HG03039 (cell line): ENCODE results near the gene SHISAL2A.

Experiments
- ATAC-seq: cut with Tn5 transposase; IDR thresholded peaks from one replicate; pipeline ENCODE4 v1.9.1; 2021; ENCODE audit warnings: mild to moderate bottlenecking, moderate library complexity; ENCODE audit not compliant: unreplicated experiment

The SHISAL2A gene

DNA sequence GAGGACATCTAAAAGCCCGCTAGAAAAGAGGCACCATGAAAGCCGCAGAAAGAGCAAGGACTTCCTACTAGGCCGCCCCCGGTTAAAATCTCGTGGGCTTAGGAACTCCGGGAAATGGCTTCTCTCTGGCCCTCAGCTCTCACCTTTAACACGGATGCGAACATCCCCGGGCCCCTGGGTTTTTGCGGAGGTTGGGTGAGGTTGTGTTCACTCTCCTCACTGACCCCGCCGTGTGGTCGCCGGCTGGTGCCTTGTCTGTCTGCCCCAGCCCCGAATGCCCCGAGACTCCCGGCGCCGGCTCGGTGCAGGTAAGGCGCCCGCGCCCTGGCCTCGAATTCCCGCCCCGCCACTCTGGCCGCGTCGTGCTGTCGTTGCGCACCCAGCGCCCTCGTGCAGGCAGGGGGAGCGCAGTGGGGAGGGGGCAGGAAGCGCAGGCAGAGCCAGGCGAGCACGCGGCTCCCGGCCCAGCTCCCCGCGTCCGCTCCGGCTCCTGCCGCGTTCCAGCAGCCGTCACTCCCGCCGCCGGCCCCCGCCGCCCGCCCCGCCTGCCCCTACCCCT lies at the start of gene SHISAL2A:
SHISAL2A (plus strand) TSS at position 437 of the 559 bp plus-strand sequence. CDS start 326 bp downstream, outside the sequence.
- no peak for ATAC-seq

DNA sequence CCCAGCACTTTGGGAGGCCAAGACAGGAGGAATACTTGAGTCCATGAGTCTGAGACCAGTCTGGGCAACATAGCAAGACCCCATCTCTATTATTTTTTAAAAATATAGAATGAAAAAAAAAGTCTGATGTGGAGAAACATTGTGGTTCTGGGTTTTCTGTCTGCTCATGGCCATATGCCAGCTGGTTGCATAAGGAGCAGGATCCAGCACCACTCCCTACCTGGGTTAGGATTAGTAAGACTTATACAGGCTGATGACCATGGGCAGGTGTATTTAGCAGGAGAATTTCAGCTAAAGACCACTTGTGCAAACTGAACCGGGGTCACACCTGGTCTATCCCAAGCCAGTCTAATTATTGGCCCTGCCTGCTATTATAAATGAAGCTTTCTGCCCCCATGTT lies 47.5 kb upstream of the SHISAL2A start:
- no peak for ATAC-seq

DNA sequence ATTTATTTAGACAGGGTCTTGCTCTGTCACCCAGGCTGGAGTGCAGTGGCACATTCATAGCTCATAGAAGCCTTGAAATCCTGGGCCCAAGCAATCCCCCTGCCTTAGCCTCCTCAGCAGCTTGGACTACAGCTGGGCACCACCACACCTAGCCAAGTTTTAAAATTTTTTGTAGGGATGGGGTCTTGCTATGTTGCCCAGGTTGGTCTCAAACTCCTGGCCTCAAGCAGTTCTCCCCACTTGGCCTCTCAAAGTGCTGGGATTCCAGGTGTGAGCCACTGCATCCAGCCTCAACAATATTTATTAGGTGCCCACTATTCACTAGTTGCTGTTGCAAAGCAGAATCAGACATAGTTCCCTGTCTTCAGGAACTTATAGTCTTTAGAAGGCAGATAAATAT lies 44.9 kb upstream of the SHISAL2A start:
- ATAC-seq, result no peak

DNA sequence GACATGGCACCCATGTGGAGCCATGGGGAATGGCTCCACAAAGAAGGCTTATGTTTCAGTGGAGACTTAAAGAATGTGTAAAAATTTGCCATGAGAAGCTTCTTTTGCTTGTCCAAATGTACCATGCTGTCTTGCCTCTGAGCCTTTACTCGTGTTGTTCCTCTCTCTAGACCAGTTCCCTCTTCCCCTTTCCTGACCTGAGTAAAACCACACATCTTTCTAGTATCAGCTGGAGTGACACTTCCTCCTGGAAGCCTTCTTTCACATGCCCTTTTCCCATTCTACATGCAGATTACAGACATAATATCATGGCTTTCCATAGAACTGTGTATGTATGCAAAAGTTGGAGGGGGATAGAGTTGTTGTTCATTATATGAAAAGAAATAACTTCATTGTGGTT lies 44.4 kb upstream of the SHISAL2A start:
- ATAC-seq, result no peak

DNA sequence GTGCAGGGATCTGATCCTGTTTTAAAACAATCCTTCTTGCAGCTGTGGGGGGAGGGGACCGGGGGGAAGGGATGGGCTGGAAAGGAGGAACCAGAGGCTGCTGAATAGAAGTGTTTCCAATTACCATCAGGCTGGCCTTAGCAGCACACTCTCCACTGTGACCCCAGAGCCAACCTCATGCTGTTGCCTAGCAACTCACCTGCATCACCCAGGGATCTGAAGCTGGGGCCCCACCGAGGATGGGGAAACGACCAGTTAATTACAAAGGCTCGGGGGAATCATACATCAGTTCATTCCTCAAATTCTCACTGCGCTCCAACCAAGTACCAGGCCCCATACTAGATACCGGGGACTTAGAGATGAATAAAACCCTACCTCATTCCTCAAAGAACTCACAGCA lies 42.7 kb upstream of the SHISAL2A start:
- ATAC-seq, result no peak

DNA sequence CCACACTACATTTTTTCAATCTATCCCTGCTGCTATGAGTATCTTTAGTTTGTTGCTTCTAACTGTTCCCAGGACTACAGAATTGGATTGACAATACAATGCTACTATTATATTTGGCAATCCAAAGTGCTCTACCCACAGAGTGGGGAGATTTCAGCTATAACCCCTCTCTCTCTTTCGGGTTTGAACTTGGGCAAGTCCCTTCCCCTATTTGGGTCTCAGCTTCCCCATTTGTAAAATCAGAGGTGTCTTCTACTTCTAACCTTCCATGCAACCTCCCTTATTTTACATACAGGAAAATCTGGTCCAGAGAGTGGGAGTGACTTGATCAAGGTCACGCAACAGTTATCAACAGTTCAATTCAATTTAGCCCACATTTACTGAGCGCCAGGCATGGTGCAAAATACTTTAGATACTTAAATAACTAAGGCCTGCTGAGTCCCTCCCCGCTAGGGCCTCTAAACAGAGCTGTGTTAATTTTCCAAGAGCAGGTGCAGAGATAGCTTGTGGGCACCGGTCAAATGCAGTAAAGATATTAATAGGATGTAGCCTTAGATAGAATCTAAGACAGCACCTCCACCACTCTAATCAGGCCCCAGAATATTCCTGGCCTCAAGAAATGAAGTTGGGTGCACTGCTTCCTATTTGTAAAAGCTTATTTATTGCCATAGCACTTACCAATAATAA lies 40.2 kb upstream of the SHISAL2A start:
- ATAC-seq, result no peak

DNA sequence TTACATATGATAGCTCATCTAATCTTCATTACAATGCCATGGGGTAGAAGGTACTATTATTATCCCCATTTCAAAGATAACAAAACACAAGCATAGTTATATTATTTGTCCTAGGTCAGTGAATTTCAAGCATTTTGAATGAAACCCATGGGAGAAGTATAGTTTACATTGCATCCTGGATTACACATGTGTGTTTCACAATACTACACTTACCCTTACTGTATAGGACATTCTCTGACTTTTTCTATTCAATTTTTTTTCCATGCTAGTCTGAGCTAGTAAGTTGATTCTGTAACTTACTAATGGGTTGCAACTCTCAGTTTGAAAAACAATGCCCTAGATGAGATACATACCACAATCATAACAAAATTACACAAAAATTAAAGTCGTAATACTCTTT lies 39.5 kb upstream of the SHISAL2A start:
- ATAC-seq, result no peak

DNA sequence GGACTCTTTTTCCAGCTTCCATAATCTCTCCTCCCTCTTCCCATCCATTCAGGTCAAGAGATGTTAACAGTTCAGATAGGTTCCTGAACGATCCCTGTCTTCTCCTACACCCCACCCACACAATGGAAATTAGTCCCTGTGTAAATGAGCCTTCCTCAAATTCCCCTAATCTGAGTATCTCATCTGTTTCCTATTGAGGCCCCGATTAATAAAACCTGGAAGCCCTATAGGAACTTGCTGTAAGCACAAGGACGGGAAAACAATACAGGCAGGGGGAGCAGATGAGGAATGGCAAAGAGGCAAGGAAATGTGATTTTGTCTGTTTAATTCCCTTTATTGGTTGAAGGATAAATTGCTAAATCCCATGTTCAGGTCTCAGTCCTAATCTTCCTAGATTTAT lies 37.9 kb upstream of the SHISAL2A start:
- no peak for ATAC-seq

DNA sequence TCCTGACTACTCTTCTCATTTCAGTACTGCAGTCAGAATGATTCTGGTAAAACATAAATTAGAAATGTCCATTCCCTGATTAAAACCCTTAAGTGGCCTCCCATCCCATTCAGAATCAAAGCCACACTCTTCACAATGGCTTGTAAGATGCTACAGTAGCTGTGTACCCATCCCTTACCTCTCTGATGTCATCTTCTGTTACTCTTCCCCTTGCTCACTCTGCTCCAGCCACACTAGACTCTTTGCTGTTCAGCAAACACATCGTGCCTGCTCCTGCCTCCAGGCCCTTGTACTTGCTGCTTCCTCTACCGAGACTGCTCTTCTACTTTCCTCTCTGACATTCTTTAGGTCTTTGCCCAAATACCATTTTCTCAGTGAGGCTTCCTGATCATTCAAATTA lies 35.1 kb upstream of the SHISAL2A start:
- ATAC-seq, result no peak

DNA sequence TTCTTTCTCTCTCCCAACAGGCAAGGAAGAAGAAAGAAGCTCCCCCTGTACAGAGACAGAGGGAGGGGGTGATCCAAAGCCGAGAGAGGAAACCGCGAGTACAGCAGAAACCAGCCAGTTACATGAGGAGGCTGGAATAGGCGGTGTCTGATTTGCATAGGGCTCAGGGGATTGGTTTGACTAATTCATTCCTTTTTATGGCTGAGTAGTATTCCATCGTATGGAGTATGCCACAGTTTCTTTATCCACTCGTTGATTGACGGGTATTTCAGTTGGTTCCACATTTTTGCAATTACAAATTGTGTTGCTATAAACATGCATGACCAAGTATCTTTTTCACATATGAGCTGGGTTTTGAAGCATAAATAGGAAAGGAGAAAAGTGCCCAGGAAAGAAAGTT lies 34.2 kb upstream of the SHISAL2A start:
- ATAC-seq, result no peak

DNA sequence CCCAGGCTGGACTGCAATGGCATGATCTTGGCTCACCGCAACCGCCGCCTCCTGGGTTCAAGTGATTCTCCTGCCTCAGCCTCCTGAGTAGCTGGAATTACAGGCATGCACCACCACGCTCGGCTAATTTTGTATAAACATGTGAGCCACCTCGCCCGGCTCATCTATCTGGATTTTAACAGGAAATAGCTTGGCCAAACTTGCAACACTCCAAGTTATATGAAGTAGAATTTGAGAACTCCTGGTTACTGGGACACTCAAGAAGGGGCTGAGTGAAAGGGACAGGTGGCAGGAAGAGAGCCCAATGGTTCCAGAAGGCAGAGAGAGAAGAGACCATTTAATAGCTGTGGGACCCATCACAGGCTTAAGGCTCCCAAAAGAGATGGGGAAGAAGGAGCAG lies 33.7 kb upstream of the SHISAL2A start:
- ATAC-seq, result no peak

DNA sequence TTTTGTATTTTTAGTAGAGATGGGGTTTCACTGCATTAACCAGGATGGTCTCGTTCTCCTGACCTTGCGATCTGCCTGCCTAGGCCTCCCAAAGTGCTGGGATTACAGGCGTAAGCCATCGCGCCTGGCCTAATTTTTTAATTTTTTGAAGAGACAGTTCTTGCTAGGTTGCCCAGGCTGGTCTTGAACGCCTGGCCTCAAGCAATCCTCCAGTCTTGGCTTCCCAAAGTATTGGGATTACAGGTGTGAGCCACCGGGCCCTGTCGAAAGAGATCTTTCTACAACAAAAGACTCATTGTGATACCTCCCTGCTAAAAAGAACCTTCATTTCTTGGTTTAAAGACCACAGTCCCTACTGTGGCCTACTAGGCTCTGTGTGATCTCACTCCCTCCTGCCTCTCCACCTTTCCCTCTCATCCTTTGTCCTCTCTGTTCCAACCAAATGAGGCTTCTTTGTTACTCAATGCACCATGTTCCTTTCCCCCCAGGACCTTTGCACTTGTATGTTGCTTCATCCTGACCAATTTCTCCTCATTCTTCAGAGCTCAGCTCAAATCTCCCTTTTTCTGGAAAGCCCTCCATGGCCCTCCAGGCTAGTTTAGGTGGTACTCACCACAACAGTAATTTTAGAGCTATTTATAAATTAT lies 32.3 kb upstream of the SHISAL2A start:
- ATAC-seq, result no peak

DNA sequence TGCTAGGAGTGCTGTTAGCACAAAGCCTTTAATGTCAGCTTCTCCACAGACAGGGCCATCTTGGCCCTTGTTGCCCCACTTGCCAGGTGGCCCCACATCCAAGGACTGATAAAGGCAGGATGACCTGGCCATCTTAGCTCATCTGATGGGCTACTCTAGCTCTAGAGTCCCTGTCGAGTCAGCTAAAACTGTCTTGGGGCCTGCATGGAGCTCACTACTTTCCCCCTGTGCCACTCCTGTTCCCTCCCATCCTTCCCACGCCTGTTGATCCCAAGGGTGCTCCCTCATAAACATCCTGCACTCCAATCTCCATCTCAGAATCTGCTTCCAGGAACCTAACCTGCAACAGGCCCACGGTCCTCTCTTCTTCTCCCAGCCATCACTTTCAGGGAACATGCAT lies 31.4 kb upstream of the SHISAL2A start:
- ATAC-seq, result no peak

DNA sequence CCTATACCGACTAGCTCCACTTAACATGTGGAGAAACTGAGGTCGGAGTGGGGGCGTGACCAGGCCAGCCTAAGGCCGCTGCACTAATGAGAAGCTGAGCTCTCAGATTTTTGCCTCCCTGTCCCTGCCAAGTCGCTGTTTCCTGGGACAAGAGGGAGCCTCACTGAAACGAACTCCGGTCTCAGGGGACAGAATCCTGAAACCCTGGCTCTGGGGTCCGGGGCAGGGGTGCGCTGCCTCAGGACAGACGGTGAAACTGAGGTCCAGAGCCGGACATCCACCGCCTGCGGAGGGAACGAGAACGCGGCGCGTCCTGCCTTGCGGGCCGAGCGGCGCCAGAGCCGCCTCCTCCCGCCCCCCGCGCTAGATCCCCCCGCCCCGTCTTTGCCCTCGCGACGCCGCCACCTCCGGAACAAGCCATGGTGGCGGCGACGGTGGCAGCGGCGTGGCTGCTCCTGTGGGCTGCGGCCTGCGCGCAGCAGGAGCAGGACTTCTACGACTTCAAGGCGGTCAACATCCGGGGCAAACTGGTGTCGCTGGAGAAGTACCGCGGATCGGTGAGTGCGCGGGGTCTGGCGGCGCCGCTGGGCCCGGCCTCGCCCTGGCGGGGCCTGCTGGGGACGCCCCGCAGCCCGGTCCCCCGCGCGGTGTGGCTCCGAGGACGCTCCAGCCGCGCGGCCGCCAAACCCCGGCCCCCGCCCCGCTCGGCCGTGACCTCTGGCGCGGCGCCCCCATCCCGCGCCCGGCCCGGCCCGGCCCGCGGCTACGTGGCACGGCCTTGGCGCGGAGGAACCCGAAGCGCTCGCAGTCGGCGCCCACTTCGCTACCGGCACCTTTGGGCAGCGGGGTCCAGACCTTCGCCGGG lies 30.7 kb upstream of the SHISAL2A start, which contains the start of gene GPX7:
GPX7 (plus strand) TSS at position 381 of the 865 bp plus-strand sequence; CDS start at position 420, 39 bp downstream.
- ATAC-seq, result no peak

DNA sequence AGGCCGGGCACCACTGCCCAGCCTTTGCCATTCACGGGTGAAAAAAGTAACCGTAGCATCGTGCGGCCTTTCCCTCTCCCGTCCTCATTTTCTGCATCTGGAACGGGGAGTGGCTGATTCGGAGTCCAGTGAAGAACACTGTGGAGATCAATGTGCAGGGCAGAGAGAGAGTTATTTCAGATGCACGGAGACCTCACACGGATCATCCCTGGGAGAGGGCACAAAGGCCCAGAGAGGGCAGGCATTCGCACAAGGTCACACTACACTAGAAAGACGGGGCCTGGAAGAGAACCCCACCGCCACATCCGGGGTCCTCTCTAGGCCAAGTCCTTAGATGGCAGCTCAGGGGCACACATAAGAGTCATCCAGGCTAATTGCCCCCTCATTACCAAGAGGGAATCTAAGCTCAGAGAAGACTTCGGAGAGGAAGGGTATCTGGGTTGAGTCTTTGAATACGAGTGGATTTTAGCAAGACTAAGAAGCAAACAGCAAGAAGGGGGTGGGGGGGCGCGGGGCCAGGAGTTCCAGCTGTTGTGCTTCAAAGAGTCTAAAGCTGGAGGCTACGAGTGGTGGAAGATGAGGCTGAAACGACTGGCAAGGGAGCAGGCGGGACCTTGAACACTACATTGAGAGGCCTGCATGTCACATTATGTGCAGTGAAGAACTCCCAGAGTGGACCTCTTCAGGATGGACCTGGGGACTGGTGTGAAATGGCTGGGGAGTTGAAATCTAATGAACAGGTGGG lies 29.9 kb upstream of the SHISAL2A start:
- no peak for ATAC-seq

DNA sequence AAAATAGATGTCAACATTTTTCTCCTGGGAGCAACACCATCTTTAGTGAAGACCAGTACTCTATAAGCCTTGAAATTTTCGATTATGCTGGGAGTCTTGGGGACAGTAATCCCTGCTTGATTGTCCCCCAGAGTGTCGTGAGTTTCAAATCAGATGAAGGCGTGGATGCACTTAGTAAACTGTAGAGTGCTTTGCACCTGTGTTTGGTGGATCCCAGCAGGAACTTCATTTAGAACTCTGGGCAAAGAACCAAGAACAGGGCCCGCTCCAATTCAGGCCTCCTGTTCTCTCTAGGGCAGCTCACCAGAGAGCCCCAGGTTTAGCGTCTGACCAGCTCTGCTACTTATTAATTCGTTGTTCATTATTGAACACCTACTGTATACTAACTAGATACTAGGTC lies 29.3 kb upstream of the SHISAL2A start:
- no peak for ATAC-seq

DNA sequence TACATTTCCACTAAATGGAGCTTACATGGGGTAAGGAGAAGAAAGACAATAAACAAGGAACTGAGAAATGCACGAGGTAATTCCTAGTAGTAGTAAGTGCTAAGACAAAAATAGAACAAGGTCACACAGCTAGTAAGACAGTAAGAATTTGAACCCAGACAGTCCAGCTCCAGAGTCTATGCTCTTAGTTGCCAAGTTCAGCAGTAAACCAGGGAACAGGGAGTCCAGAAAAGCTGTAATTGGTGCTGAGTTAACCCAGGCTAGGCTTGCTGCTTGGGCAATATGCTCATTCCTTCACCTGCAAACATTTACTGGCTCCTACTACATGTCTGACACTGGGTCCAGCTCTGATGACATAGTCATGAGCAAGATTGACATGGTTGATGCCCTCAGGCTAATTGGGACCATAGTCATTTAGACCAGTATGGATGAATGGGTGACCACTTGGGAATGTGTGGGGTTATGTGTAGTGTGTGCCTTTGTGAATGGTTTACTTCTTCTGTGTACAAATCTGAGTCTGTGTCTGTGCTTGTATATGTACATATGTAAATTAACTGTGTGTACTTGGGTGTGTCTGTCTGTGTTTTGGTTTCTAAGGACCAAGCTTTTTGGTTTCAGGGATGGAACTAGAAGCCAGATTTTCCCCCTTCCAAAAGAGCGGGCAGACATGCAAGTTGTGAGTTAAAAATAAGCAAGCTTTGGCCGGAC lies 28.8 kb upstream of the SHISAL2A start:
- ATAC-seq, result no peak

DNA sequence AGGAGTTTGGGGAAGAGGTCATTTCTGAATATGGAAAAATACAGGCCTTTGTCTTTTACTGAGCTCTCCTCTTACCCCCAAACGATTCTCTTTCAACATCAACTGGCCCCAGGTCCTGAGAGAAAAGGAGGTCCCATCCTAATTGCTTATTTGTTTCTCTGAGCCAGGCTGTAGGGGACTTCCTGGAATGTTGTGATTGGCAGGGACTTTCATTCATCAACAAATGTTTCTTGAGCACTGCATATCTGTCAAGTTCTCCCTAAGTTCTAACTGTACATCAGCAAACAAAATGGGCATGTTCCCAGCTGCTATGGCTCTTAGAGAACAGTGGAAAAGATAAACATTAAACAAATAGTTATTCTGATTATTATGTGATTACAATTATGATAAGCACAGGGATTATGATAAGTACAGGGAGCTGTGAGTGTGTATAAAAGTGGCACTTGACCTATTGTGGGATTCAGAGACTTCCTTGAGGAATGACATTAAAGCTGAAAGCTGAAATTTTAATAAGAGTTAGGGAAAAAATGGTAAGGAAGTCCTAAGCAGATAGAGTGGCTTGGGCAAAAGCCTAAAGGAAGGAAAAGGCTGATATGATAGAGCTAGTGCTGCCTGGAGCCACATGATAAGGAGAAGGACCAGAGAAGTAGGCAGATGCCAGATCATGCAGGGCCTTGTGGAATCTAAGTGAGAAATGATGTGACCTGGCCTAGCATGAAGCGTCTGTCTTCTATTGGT lies 19.2 kb upstream of the SHISAL2A start:
- no peak for ATAC-seq

DNA sequence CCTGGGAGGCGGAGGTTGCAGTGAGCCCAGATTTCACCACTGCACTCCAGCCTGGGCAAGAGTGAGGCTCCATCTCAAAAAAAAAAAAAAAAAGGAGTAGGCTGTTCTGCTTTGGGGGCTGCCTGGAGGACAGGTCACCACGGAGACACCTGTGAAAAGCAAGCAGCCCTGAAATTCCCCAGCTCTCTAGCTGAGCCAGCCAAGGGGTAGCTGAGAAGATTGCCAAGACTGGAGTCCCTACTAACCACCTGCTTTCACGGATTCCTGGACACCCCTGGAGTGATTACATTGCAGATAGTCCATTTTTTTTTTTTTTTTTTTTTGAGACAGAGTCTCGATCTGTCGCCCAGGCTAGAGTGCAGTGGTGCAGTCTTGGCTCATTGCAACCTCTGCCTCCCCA lies 18.3 kb upstream of the SHISAL2A start:
- ATAC-seq, result no peak
